Spinal cord (tissue), 10 donors: ENCODE measurements around the gene RAPGEF5. TPM values are rescaled to one million over a fixed set of nuclear protein-coding genes. Genes with fewer than 3 reads are reported as not detected.

ENCODE experiments used
- DNase-seq, 6 donors: peaks; one replicate each; pipeline versions ENCODE4 v3.0.0 to v3.0.0-alpha.2; 2013 to 2015; ENCODE audit warnings: low spot score in 6 of 6, low read depth in 4 of 6
- H3K27ac ChIP-seq: one replicate; pipeline ENCODE4 v1.5.1; 2013; ENCODE audit warnings: low read depth, low read length, control low read depth
- H3K27me3 ChIP-seq: one replicate; pipeline ENCODE4 v1.6.1; 2013; ENCODE audit warnings: low read length; ENCODE audit not compliant: control insufficient read depth, insufficient read depth
- H3K36me3 ChIP-seq: one replicate; pipeline ENCODE4 v1.6.1; 2013; ENCODE audit warnings: low read length; ENCODE audit not compliant: control insufficient read depth, insufficient read depth
- H3K4me1 ChIP-seq: one replicate; pipeline ENCODE4 v1.6.1; 2013; ENCODE audit warnings: low read length; ENCODE audit not compliant: control insufficient read depth, insufficient read depth
- H3K4me3 ChIP-seq: one replicate; pipeline ENCODE4 v1.5.1; 2013; ENCODE audit warnings: low read depth, low read length, control low read depth
- H3K9me3 ChIP-seq: one replicate; pipeline ENCODE4 v1.6.1; 2013; ENCODE audit warnings: low read length; ENCODE audit not compliant: control insufficient read depth, insufficient read depth
- WGBS: methylation state at CpG from one replicate; pipeline ENCODE4 v1.1.5; 2013; ENCODE audit warnings: missing lambda C conversion rate; ENCODE audit not compliant: insufficient coverage; 5-methylcytosine and 5-hydroxymethylcytosine counted together
- polyA plus RNA-seq, 2 donors: library from polyadenylated mRNA; unstranded; fragments of 120-200 nt; gene quantifications; one replicate each; pipeline ENCODE4 v1.2.1, GENCODE V29; 2013; ENCODE audit not compliant: insufficient read length in 2 of 2
- total RNA-seq, 2 donors: library from RNA; depleted of rRNA in 1 of 2; stranded (reverse); fragments of 120-200 nt in 1 of 2; fragments of >200 nt in 1 of 2; gene quantifications; one replicate each; pipeline versions ENCODE4 v1.2.3 to v1.2.4, GENCODE V29; 2013 to 2014
- donor health status: healthy.

RAPGEF5 gene
- total and polyA plus RNA-seq, 4 donors = 19.5 to 121 (median 48.8) TPM

- H3K4me3 ChIP-seq = no peak overlapping the region
- H3K27me3 ChIP-seq = no peaks in the 10 kb centered on the region
- no peaks in the 10 kb centered on the region for H3K4me1 ChIP-seq
- H3K36me3 ChIP-seq = no peaks in the 10 kb centered on the region
- DNase-seq = no peak
- H3K9me3 ChIP-seq = peaks cover 3% of the 10 kb centered on the region
- WGBS = no CpG with 5 or more reads among the region's 4 CpGs
- no peak overlapping the region for H3K27ac ChIP-seq
Observed at GRCh38 chr7:22300839-22301238, 56.1 kb downstream of the RAPGEF5 start.

DNA sequence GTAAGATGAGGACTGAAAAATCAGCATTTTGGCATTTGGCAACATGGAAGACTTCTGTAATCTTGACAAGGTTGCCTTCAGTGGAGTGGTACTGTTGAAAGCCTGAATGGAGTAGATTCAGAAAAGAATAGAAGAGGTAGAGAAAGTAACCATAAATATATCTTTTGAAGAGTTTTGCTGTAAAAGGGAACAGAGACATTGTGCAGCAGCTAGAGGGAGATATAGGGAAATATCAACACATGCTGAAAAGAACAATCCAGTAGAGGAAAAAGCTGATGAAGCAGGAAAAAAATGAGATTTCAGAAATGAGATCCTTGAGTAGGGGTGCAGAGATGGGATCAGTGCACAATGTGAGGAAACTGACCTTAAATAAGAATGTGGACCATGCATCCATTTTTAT is 60.0 kb downstream of the RAPGEF5 start:
- Histone ChIP-seq H3K27me3 (no peaks in the 10 kb centered on the region), H3K27ac (no peak overlapping the region), H3K9me3 (peaks cover 3% of the 10 kb centered on the region), H3K4me1 (no peaks in the 10 kb centered on the region), H3K36me3 (no peaks in the 10 kb centered on the region), H3K4me3 (no peak overlapping the region)
- no peak for DNase-seq

DNA sequence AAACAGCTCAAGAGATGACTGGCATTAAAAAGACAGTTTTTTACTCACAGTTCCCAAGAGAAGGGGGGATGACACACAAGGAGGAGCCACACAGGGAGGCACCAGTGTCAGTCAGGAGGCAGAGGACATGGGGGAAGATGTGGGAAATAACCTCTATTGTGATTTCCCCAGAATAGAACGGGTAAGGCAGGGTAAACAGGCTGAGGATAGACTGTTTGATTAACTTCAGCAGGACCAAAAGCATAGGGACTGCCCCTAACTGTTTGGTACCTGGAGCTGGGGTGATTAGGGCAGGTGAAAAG is 60.7 kb downstream of the RAPGEF5 start:
- no peaks in the 10 kb centered on the region for H3K4me1 ChIP-seq
- no peaks in the 10 kb centered on the region for H3K36me3 ChIP-seq
- H3K27me3 ChIP-seq = no peaks in the 10 kb centered on the region
- 70% methylated on average over 1 of the region's 1 CpG for WGBS
- no peak for DNase-seq
- H3K9me3 ChIP-seq = peaks cover 3% of the 10 kb centered on the region
- no peak overlapping the region for H3K27ac ChIP-seq
- no peak overlapping the region for H3K4me3 ChIP-seq

DNA sequence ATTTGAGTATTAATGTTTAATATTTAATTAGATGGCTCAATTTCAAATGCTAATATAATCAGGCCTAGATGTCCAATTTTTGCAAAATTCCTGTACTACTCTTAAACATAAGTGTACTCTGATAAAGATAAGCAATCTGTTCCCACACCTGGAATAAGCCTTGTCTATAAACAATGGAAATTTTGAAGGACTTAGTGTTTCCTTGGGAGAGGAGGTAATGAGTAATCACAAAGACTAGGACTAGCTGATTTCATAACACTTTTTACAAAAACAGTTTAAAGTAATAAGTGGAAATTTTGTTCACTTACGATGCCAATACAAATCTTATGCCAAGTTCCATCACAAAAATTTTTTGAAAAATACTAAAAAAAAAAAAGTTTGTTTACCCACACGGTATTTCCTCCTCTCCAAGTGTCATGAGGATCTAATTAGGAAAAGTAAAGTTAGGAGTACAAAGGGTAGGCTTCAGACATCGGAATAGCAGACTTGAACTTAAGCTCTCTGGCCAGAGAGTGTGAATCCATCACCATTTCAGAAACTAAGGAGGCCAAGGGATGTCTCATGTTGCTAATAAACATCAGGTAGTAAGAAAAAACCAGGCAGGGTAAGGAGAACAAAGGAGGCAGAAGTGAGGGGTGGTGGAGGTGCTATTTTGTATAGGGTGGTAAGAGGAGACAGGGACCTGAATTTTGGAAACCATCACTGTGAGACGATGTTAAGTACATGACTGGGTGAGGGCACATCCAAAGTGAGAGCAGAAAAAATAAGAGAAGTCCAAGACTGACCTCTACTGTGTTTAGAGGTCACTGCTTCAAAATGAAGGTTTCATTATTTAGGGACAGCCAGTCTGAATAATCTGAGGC is 61.3 kb downstream of the RAPGEF5 start:
- WGBS = 50% methylated on average over 1 of the region's 4 CpGs
- Histone ChIP-seq H3K9me3 (peaks cover 3% of the 10 kb centered on the region), H3K4me3 (no peak overlapping the region), H3K27me3 (no peaks in the 10 kb centered on the region), H3K4me1 (no peaks in the 10 kb centered on the region), H3K27ac (no peak overlapping the region), H3K36me3 (no peaks in the 10 kb centered on the region)
- peak in 1 of 6 donors; percentile 18 for DNase-seq

DNA sequence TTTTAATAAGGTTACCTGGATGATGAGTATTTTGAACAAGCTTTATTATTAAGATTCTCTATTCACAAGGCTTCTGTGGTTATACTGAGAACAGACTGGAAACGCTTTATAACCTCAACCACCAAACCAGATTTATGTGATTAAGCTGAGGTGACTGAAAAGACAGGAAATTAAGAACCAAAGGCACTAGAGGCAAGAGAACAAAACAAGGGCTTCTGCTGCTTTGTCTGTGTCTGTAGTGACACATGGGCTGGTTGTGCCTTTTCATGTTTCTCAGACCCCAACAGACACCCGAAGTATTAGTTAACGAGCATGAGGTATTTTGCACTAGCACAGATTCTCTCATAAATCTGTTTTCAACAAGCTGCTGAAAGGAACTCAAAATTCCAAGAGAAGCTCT is 64.4 kb downstream of the RAPGEF5 start:
- H3K9me3 ChIP-seq = no peaks in the 10 kb centered on the region
- H3K36me3 ChIP-seq = no peaks in the 10 kb centered on the region
- no peak overlapping the region for H3K4me3 ChIP-seq
- 0% methylated on average over 1 of the region's 3 CpGs for WGBS
- H3K27me3 ChIP-seq = no peaks in the 10 kb centered on the region
- H3K4me1 ChIP-seq = no peaks in the 10 kb centered on the region
- H3K27ac ChIP-seq = no peak overlapping the region
- DNase-seq = peak in 1 of 6 donors; percentile 20

DNA sequence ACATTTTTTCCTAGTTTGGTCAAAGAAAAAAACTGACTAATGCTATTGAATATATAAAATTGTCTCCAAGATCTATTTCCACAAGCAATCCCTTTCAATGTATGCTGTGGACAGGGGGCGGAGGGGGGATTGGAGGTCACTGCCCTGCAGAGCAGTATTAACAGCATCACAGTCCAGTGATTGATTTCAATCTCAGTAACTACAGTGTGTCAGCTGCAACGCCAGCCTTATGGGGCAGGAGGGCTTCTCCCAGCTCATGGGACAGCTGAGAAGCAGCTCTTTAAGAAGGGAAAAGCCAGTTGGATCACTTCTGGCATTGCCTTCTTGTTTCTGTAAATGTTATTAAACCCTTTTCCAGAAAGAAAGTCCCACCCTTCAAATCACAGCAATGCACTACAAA is 65.0 kb downstream of the RAPGEF5 start:
- no peaks in the 10 kb centered on the region for H3K36me3 ChIP-seq
- 100% methylated on average over 1 of the region's 2 CpGs for WGBS
- H3K4me1 ChIP-seq = no peaks in the 10 kb centered on the region
- no peaks in the 10 kb centered on the region for H3K9me3 ChIP-seq
- no peak overlapping the region for H3K4me3 ChIP-seq
- H3K27me3 ChIP-seq = no peaks in the 10 kb centered on the region
- no peak overlapping the region for H3K27ac ChIP-seq
- peak in 1 of 6 donors; percentile 5 for DNase-seq

GRCh38 chr7:22288202-22288601 is 68.8 kb downstream of the RAPGEF5 start:
- WGBS = 100% methylated on average over 2 of the region's 6 CpGs
- H3K9me3 ChIP-seq = no peaks in the 10 kb centered on the region

GRCh38 chr7:22287412-22287811 is 69.5 kb downstream of the RAPGEF5 start:
- no peak for DNase-seq
- H3K27ac ChIP-seq = no peak overlapping the region
- H3K27me3 ChIP-seq = no peaks in the 10 kb centered on the region
- H3K36me3 ChIP-seq = no peaks in the 10 kb centered on the region
- no peaks in the 10 kb centered on the region for H3K4me1 ChIP-seq
- no CpG with 5 or more reads among the region's 2 CpGs for WGBS
- H3K9me3 ChIP-seq = no peaks in the 10 kb centered on the region
- H3K4me3 ChIP-seq = no peak overlapping the region

More at GRCh38 chr7:22288202-22288601, 68.8 kb downstream of the RAPGEF5 start:
- Histone ChIP-seq H3K27me3 (no peaks in the 10 kb centered on the region), H3K36me3 (no peaks in the 10 kb centered on the region), H3K4me1 (no peaks in the 10 kb centered on the region), H3K27ac (no peak overlapping the region), H3K4me3 (no peak overlapping the region)
- no peak for DNase-seq

DNA sequence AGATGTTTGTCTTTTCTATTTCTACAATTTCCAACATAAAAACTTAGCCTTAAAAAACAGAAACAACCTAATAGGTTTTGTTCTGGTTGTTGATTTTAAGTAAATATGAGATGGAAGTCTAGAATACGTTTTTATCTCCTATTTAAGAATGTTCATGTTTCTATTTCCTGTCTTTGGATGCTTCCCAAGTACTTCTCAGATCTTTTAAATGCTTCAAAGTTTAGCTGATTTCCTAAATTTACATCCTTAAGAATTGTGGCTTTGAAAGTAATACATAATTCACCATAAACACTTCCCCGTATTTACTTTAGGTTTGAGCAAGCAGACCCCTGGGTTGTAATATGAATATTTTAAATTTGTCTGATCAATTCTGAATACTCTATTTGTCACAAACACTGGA is 70.5 kb downstream of the RAPGEF5 start:
- DNase-seq = no peak
- H3K27me3 ChIP-seq = no peaks in the 10 kb centered on the region
- WGBS = no CpG with 5 or more reads among the region's 2 CpGs
- H3K36me3 ChIP-seq = no peaks in the 10 kb centered on the region
- H3K4me1 ChIP-seq = no peaks in the 10 kb centered on the region
- H3K9me3 ChIP-seq = no peaks in the 10 kb centered on the region
- H3K4me3 ChIP-seq = no peak overlapping the region
- H3K27ac ChIP-seq = no peak overlapping the region

DNA sequence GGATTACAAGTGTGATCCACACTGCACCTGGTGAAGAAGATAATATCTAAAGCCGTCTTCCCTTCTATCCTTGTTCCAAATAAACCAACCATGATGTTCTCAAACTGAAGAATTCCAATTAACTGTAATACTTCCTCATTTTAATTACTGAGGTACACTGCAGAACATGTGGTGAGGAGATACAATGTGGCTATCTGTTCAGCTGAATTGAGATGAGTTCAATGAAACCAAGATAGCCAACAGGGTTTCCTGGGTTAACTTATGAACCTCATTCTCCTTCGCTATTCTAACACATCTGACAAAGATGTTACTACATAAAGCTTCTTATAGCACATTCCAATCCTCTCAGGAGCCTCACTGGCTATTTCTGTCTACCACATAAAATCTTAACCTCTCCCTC is 75.5 kb downstream of the RAPGEF5 start:
- no peak overlapping the region for H3K4me3 ChIP-seq
- no peaks in the 10 kb centered on the region for H3K4me1 ChIP-seq
- H3K36me3 ChIP-seq = no peaks in the 10 kb centered on the region
- no peak for DNase-seq
- H3K27me3 ChIP-seq = no peaks in the 10 kb centered on the region
- no peaks in the 10 kb centered on the region for H3K9me3 ChIP-seq
- WGBS = 75% methylated on average over 1 of the region's 2 CpGs
- H3K27ac ChIP-seq = no peak overlapping the region
